B cell (primary cell): ENCODE measurements around the gene VPS72. TPM values are rescaled to one million over a fixed set of nuclear protein-coding genes. Genes with fewer than 3 reads are reported as not detected.
A peak's percentile ranks its signal among the peaks of the same experiment; 100 is the strongest.

Experiments
- ATAC-seq: fragments of 200-7000 bp; cut with Tn5 transposase; one replicate; pipeline ENCODE4 v1.10.0; 2021; ENCODE audit warnings: low read depth, mild to moderate bottlenecking, moderate number of reproducible peaks, moderate library complexity
- CTCF ChIA-PET: fragments of 350-600 bp; sonication (Branson Sonifier 250); formaldehyde crosslinking; loops from one replicate; lab custom pipeline; 2021; ENCODE audit warnings: antibody characterized with exemption, inconsistent platforms; lab: Charles Lee
- POLR2A ChIA-PET: fragments of 350-600 bp; sonication (Branson Sonifier 250); formaldehyde crosslinking; loops from one replicate; lab custom pipeline; 2021; ENCODE audit warnings: antibody characterized with exemption; lab: Charles Lee
- DNase-seq: peaks from one replicate; pipeline ENCODE4 v3.0.0; 2013
- H2AFZ ChIP-seq: 2 replicates; pipeline ENCODE4 v1.6.1; 2012; ENCODE audit warnings: mild to moderate bottlenecking, low read depth, low read length; ENCODE audit not compliant: insufficient read depth, poor library complexity, severe bottlenecking
- H3K27ac ChIP-seq, 2 donors: 1 replicate in 1 of 2; 2 replicates in 1 of 2; pipeline ENCODE4 v1.5.1; 2012 to 2013; ENCODE audit warnings: low read length in 2 of 2, mild to moderate bottlenecking in 2 of 2, moderate library complexity in 1 of 2
- H3K27me3 ChIP-seq, 4 experiments: fragments of 200-600 bp in 1 of 4; sonication (generic) in 1 of 4; replicated peaks in 1 of 4; 1 replicate in 2 of 4; 2 replicates in 2 of 4; pipeline versions ENCODE4 v1.6.1 to v1.7.0; 2013 to 2016; ENCODE audit warnings: low read length in 3 of 4, mild to moderate bottlenecking in 2 of 4, mixed read lengths in 1 of 4, moderate library complexity in 1 of 4; ENCODE audit not compliant: insufficient read depth in 4 of 4, control insufficient read depth in 3 of 4; ENCODE audit errors: control extremely low read depth in 1 of 4
- H3K36me3 ChIP-seq, 2 experiments: replicated peaks in 1 of 2; 1 replicate in 1 of 2; 2 replicates in 1 of 2; pipeline versions ENCODE4 v1.6.1 to v1.7.1; 2013; ENCODE audit warnings: low read length in 1 of 2; ENCODE audit not compliant: insufficient read depth in 2 of 2, control insufficient read depth in 1 of 2; ENCODE audit errors: control extremely low read depth in 1 of 2, extremely low read depth in 1 of 2
- H3K4me1 ChIP-seq, 2 donors: fragments of 200-600 bp in 1 of 2; sonication (generic) in 1 of 2; 1 replicate in 1 of 2; 2 replicates in 1 of 2; pipeline versions ENCODE4 v1.5.1 to v1.6.1; 2013 to 2017; ENCODE audit warnings: low read length in 2 of 2; ENCODE audit not compliant: control insufficient read depth in 2 of 2, insufficient read depth in 2 of 2
- H3K4me2 ChIP-seq: replicated peaks from 2 replicates; pipeline ENCODE3; 2012; ENCODE audit warnings: mild to moderate bottlenecking, low read depth, low read length; ENCODE audit not compliant: poor library complexity, severe bottlenecking
- H3K4me3 ChIP-seq, 5 experiments: fragments of 200-600 bp in 1 of 5; sonication (generic) in 1 of 5; 1 replicate in 3 of 5; 2 replicates in 2 of 5; pipeline versions ENCODE4 v1.5.1 to v1.7.0; 2011 to 2016; ENCODE audit warnings: low read length in 4 of 5, mild to moderate bottlenecking in 4 of 5, low read depth in 2 of 5, control low read depth in 1 of 5, moderate library complexity in 1 of 5; ENCODE audit not compliant: insufficient read depth in 1 of 5; ENCODE audit errors: control extremely low read depth in 1 of 5, extremely low read depth in 1 of 5
- H3K79me2 ChIP-seq: fragments of 200-600 bp; sonication (generic); one replicate; pipeline ENCODE4 v1.6.0; 2016; ENCODE audit warnings: low read length; ENCODE audit not compliant: control insufficient read depth, insufficient read depth
- H3K9ac ChIP-seq: fragments of 200-600 bp; sonication (generic); 2 replicates; pipeline ENCODE4 v1.6.1; 2017; ENCODE audit warnings: mild to moderate bottlenecking, low read length, moderate library complexity
- H3K9me3 ChIP-seq, 3 donors: one replicate each; pipeline versions ENCODE4 v1.6.1 to v1.7.1; 2013; ENCODE audit warnings: low read length in 2 of 3; ENCODE audit not compliant: control insufficient read depth in 2 of 3, insufficient read depth in 1 of 3; ENCODE audit errors: control extremely low read depth in 1 of 3
- H4K20me1 ChIP-seq: 2 replicates; pipeline ENCODE4 v1.6.0; 2012; ENCODE audit warnings: mild to moderate bottlenecking, low read length; ENCODE audit not compliant: insufficient read depth, control insufficient read depth, poor library complexity, severe bottlenecking
- H3K27ac Mint-ChIP-seq: one replicate; pipeline ENCODE4 v1.8.0; 2021; ENCODE audit warnings: mixed read lengths
- H3K27me3 Mint-ChIP-seq: one replicate; pipeline ENCODE4 v1.8.0; 2021; ENCODE audit warnings: mixed read lengths
- H3K4me1 Mint-ChIP-seq: one replicate; pipeline ENCODE4 v1.8.0; 2021; ENCODE audit warnings: mixed read lengths
- H3K4me3 Mint-ChIP-seq: one replicate; pipeline ENCODE4 v1.8.0; 2021; ENCODE audit warnings: mixed read lengths
- H3K9me3 Mint-ChIP-seq: one replicate; pipeline ENCODE4 v1.8.0; 2022; ENCODE audit warnings: mixed read lengths; ENCODE audit not compliant: insufficient read depth
- EZH2 ChIP-seq: IDR thresholded peaks from 2 replicates; pipeline ENCODE4 v1.6.1; 2012; ENCODE audit warnings: borderline replicate concordance, low read depth, mild to moderate bottlenecking, moderate library complexity, low read length; ENCODE audit not compliant: insufficient read depth, poor library complexity, severe bottlenecking
- WGBS: methylation state at CpG from one replicate; pipeline ENCODE4 v1.1.5; 2013; ENCODE audit warnings: missing lambda C conversion rate; ENCODE audit not compliant: insufficient coverage; 5-methylcytosine and 5-hydroxymethylcytosine counted together
- intact Hi-C: fragments of 100-400 bp; cut with micrococcal nuclease; formaldehyde crosslinking; loops from one replicate; pipeline ENCODE4 v1.10.0; 2022
- polyA plus RNA-seq: library from polyadenylated mRNA; depleted of rRNA; stranded (reverse); fragments of >200 nt; gene quantifications from 2 replicates; pipeline ENCODE4 v1.2.3, GENCODE V29; 2012
- total RNA-seq, 2 donors: library from RNA; stranded (reverse); fragments of 120-200 nt in 1 of 2; gene quantifications; 1 replicate in 1 of 2; 2 replicates in 1 of 2; pipeline versions ENCODE4 v1.2.3 to v1.2.4, GENCODE V29; 2013 to 2022
- TF ChIP-seq, protein P1 (sequence below): fragments of 200-600 bp; IDR thresholded peaks from one replicate; pipeline ENCODE4 v1.8.0; 2022; ENCODE audit warnings: antibody characterized with exemption, mild to moderate bottlenecking

VPS72 gene
- total and polyA plus RNA-seq, 2 donors (not counting 1 experiment from before 2014, with no cell fraction given): 42.1 to 48.7 TPM

DNA sequence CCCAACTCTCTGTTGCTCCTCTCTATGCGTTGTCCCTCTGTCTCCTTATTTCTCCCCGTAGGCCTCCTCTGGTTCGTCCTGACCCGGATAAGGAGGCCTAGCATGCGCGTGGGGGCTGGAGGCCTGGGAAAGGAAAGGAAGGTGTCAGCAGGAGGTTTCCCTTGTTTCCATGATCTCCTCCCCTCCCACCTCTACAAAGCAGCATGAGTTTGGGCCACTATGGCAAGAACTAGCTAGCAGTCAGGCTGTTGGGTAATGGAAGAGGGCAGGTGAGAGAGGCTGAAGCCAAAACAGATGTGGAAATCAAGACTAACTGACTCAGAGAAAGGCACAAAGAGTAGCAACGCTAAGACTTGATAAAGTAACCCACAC lies 42.9 kb downstream of the VPS72 start:
- H3K4me3 Mint-ChIP-seq: peak overlapping the region; percentile 94
- WGBS: 0% methylated on average over 1 of the region's 7 CpGs
- H3K27ac Mint-ChIP-seq: no peak overlapping the region
- Histone ChIP-seq H3K4me1 (peaks cover 15 to 19% of the 10 kb centered on the region in 2 donors), H3K36me3 (no peaks in the 10 kb centered on the region), H3K27me3 (peaks cover 0 to 20% (median 8%) of the 10 kb centered on the region in 4 experiments), H3K27ac (no peak overlapping the region), H4K20me1 (no peaks in the 10 kb centered on the region), H3K9ac (peak overlapping the region; percentile 85), H3K79me2 (no peaks in the 10 kb centered on the region), H3K9me3 (peaks cover 0 to 8% (median 0%) of the 10 kb centered on the region in 3 donors), H2AFZ (peak overlapping the region; percentile 99), H3K4me3 (peak overlapping the region; percentile 59 to 86 (median 84)), H3K4me2 (peak overlapping the region; percentile 98)
- H3K4me1 Mint-ChIP-seq: peaks cover 23% of the 10 kb centered on the region
- ChIA-PET POLR2A (no interaction called here), CTCF (interaction anchor here (1.2 to 2.2 kb wide), 3 partner anchors 10 to 76 kb away, joined by 3 to 12 read pairs (median 12); partner anchors contain the start of genes GABPB2 and TNFAIP8L2)
- DNase-seq: no peak
- no peak for ATAC-seq
- peaks cover 9% of the 10 kb centered on the region for H3K27me3 Mint-ChIP-seq
- no peak for TF ChIP-seq EZH2
- TF ChIP-seq, protein P1, sequence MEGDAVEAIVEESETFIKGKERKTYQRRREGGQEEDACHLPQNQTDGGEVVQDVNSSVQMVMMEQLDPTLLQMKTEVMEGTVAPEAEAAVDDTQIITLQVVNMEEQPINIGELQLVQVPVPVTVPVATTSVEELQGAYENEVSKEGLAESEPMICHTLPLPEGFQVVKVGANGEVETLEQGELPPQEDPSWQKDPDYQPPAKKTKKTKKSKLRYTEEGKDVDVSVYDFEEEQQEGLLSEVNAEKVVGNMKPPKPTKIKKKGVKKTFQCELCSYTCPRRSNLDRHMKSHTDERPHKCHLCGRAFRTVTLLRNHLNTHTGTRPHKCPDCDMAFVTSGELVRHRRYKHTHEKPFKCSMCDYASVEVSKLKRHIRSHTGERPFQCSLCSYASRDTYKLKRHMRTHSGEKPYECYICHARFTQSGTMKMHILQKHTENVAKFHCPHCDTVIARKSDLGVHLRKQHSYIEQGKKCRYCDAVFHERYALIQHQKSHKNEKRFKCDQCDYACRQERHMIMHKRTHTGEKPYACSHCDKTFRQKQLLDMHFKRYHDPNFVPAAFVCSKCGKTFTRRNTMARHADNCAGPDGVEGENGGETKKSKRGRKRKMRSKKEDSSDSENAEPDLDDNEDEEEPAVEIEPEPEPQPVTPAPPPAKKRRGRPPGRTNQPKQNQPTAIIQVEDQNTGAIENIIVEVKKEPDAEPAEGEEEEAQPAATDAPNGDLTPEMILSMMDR: no peak
- H3K9me3 Mint-ChIP-seq: no peaks in the 10 kb centered on the region
- intact Hi-C loops: loop anchor here (2.0 kb wide), 1 partner anchor 76 kb away; the partner anchor contains the start of gene GABPB2

GRCh38 chr1:151146412-151147131 lies 43.4 kb downstream of the VPS72 start, which contains the start of gene SEMA6C:
TSS of gene SEMA6C (minus strand) at chr1:151146631. CDS start at chr1:151142621, 4,010 bp downstream.
- under 1% methylated on average over 59 of the region's 61 CpGs for WGBS
- DNase-seq (peak; percentile 86), ATAC-seq (peak; percentile 100)
- Mint-ChIP-seq H3K27ac (peak within 1 kb of the TSS; percentile 20), H3K27me3 (peaks cover 9% of the 10 kb centered on the region), H3K9me3 (no peaks in the 10 kb centered on the region), H3K4me3 (peak within 1 kb of the TSS; percentile 94), H3K4me1 (peaks cover 23% of the 10 kb centered on the region)
- H3K27ac ChIP-seq: peak within 1 kb of the TSS in 1 of 2 donors; percentile 43
- TF ChIP-seq, protein P1: no peak
- TF ChIP-seq EZH2: no peak
- H3K79me2 ChIP-seq: no peaks in the 10 kb centered on the region
- ChIA-PET POLR2A (no interaction called here), CTCF (interaction anchor here (1.2 to 2.2 kb wide), 3 partner anchors 11 to 76 kb away, joined by 3 to 12 read pairs (median 12); partner anchors contain the start of genes GABPB2 and TNFAIP8L2)
- no peaks in the 10 kb centered on the region for H3K36me3 ChIP-seq
- peak within 1 kb of the TSS; percentile 85 for H3K9ac ChIP-seq
- H4K20me1 ChIP-seq: no peaks in the 10 kb centered on the region
- H2AFZ ChIP-seq: peak within 1 kb of the TSS; percentile 99
- H3K4me1 ChIP-seq: peaks cover 15 to 19% of the 10 kb centered on the region in 2 donors
- peaks cover 0 to 8% (median 0%) of the 10 kb centered on the region in 3 donors for H3K9me3 ChIP-seq
- intact Hi-C loops: loop anchor here (1.0 to 2.0 kb wide), 5 partner anchors 10 to 167 kb away; partner anchors contain the start of genes GABPB2, SCNM1 and TNFAIP8L2
- peaks cover 0 to 20% (median 8%) of the 10 kb centered on the region in 4 experiments for H3K27me3 ChIP-seq
- H3K4me2 ChIP-seq: peak within 1 kb of the TSS; percentile 98
- peak within 1 kb of the TSS; percentile 59 to 86 (median 84) for H3K4me3 ChIP-seq
